DMS114 treated with DMSO at 0.1 percent for 48 hours (cell line): ENCODE results near the gene RFX1.
A peak's percentile ranks its signal among the peaks of the same experiment; 100 is the strongest.
"Not testable (repeated sequence)": the region's sequence is repeated elsewhere in the genome, so short reads cannot be mapped to it uniquely, and the experiment has no call there.

Experiments
- DNase-seq: peaks from one replicate; lab custom pipeline; 2025; ENCODE audit not compliant: unreplicated experiment; lab: John Stamatoyannopoulos, UW

Gene RFX1

DNA sequence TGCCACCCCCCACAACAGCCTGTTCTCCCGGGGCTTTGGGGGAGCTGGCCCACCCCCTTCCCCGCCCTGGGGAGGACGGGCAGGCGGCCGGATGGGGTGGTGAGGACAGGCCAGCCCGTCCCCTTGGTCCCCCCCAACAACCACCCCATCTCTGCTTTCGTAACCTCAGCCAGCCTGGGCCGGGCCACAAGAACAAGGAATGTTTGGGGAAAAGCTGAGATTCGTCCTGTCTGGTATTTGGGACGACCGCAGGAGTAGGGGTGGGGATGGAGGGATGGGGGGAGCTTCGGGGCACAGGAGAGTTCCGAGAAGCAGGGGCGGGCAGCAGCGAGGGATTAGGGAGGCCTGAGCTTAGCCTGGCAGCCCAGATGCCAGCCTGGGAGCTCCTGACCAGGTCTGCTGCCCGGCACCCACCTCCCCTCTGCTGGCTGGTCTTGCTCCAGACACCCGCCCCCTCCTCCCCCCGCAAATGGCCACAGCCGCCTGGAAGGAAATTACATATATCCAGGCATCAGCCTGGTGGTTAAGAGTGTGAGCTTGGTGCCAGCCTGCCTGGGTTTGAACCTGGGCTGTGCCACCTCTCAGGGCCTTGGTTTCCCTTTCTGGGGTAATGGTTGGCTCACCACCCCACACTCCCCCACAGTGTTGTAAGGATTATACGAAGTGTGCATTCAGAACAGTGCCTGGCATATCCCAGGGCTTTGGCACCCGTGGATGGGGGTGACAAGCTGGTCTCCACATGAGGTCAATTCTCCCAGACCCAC, 67.6 kb downstream of the RFX1 start, which contains the start of gene PODNL1:
TSS of gene PODNL1 (minus strand) at position 117 of the 764 bp plus-strand sequence. CDS start 236 bp downstream, outside the sequence.
- DNase-seq: no peak

DNA sequence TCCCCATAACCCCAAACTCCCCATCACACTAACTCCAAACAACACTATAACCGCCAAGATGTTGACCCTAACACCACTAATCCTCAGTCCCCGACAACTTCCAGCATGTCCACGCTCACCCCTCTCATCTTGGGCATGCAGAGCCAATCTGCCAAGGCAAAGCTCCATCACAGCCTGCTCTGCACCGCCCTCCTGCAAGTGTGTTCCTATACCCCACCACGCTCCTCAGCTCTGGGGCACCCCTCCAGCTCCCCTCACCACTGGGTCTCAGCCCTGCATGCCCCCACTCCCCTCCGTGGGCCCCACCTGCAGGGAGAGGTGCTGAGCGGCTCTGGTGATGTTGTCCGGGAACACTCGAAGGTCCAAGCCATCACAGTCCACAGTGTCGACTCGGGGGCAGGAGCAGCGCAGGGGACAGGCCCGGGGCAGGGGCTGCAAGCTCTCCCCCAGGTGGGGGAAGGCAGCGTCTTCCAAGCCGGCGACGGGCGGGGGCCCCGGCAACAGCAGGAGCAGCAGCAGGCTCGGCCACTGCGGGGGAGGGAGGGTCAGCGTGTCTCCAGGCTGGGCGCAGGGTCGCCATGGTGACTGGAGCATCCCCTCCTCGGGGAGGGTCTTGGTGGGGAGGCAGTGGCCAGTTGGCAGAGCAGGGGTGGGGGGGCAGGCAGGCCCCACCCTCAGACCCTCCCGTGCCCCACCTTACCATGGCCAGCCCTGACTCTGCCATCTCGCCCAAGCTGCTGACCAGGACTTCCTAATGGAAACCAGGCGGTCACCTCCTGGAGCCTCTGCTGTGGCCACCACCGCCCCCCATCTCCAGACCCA, 68.4 kb downstream of the RFX1 start:
- no peak for DNase-seq

DNA sequence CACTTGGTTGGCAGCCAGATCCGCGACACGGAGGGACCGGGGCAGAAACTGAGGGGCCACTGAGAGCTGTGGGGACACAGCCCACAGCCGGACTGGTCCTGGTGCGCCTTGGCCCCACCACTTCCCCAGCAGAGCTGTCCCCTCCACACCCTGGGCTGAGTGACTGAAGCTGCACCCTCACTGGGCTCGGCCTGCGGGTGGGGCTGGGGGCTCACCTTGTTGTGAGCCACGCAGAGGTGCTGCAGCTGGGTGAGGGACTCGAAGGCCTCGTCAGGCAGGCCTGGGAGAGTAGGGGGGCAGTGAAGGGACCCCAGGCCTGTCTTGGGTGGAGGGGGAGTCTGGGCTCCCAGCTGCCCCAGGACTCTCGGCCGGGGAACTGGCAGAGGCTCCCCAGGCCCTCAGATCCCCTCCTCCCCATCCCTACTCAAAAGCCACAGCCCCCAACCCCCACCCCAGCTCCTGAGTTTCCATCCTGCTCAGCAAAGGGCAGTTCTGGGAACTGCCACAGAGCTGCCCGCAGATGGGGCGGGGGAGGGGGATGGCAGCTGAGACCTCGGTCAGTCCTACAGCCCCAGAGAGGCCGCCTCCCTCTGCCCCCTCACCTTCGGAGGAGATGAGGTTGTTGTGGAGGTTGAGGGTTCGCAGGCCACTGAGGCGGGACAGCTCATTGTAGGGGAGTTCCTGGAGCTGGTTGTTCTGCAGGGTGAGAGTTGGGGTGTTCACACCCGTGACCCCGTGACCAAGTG, 70.2 kb downstream of the RFX1 start:
- DNase-seq: no peak

DNA sequence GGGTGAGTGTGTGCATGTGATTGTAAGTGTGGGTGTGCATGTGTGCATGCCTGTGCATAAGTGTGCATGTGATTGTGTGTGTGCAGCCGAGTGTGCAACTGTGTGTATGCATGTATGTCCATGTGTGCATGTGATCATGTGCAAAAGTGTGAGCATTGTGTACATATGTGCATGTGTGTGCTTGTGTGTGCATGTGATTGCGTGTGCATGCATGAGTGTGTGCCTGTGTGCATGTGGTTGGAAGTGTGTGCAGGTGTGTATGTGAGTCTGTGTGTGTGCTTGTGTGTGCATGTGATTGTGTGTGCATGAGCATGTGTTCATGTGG, 71.4 kb downstream of the RFX1 start:
- DNase-seq: no peak

DNA sequence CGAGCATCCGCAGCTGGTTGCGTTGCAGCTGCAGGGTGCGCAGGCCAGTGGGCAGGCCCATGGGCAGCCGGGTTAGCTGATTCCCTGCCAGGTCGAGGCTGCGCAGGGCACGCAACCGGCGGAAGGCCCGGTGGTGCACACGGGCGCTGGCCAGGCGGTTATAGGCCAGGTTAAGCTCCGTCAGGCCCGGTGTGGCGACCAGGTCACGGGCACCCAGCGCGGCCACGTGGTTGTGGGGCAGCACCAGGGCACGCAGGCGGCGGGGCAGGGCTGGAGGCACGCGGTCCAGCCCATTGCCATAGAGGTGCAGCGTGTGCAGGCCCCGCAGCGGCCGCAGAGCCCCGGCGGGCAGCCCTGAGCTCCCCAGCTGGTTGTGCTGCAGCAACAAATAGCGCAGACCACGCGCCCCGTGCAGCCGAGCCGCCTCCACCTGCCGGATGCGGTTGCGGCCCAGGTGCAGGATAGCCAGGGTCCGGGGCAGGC, 73.2 kb downstream of the RFX1 start:
- no peak for DNase-seq

DNA sequence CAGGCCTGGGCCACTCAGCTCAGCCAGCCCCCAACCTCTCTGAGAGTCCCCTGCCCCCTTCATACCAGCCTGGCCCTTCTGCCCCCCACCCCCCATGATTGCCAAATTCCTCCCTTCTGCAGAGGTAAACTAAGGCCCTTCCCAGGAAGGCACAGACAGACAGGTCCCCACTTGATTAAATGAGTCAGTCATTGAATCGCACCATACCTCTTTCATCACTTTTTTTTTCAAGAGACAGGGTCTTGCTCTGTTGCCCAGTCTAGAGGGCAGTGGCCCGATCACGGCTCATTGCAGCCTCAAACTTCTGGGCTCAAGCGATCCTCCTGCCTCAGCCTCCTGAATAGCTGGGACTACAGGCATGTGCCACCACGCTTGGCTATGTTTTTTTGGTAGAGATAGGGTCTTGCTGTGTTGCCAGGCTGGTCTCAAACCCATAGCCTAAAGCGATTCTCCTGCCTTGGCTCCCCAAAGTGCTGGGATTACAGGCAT, 73.9 kb downstream of the RFX1 start:
- DNase-seq: no peak

DNA sequence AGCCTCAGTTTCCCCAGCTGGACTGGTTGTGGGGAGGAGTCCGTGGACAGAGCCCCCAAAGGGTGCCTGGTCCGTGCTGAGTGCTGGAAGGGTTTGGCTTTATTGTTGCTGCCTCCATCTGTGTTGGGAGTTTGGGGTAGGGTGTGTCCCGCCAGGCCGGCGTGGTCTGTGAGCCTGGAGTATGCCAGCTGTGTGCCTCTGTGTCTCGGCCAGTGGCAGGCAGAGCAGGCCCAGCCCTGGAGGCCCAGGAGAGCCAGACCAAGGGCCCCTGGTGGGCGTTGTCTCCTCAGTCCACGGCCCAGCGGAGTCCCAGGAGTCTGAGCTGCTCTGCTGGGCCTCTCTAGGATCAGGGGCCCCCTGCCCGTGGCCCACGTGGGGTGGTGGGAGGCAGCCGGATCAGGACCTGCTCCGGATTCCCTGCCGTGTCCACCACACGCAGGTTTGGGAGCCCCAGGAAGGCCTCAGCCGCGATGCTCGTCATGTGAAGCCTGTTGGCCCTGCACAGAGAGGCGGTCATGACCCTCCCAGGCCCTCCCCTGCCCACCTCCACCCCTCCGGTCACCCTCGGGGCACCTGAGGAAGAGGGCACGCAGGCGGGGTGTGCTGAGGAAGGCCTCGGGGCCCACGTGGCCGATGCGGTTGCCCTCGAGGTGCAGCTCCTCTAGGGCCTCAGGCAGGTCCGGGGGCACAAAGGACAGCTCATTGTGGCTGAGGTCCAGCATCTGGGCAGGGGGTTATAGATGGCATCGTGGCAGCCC, 74.5 kb downstream of the RFX1 start:
- DNase-seq: no peak

DNA sequence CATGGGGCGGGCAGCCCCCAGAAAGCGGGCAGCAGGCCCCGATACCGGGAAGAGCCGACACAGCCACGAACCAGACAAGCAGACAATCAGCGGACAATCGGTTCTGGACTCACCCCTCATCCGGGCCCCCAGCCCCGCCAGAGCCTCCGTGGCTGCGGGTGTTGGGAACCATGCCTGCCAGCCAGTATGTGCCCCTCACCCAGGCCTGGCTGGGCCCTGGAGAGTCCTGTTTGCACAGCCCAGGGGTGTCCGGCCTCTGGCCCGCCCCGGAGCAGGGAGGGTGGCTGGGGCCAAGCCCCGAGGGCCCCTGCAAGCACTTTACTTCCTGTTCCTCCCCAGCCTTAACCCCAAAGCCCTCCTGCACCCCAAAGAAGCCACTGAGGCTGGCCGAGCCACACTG, 75.7 kb downstream of the RFX1 start:
- no peak for DNase-seq

DNA sequence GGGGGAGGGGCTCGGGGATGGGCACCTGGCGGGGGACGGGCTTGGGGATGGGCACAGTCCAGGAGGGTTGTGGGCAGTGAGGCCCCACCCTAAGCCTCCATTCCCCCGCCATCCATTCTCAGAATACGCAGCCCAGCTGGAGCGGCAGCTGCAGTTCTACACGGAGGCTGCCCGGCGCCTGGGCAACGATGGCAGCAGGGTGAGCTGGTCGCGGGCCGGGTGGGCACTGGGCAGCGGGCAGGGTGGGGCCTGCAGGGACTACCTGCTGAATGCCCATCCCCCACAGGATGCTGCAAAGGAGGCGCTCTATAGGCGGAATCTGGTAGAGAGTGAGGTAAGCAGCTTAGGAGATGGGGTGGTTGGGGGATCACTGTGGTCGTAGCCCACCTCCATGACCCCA, 76.2 kb downstream of the RFX1 start:
- DNase-seq: no peak

DNA sequence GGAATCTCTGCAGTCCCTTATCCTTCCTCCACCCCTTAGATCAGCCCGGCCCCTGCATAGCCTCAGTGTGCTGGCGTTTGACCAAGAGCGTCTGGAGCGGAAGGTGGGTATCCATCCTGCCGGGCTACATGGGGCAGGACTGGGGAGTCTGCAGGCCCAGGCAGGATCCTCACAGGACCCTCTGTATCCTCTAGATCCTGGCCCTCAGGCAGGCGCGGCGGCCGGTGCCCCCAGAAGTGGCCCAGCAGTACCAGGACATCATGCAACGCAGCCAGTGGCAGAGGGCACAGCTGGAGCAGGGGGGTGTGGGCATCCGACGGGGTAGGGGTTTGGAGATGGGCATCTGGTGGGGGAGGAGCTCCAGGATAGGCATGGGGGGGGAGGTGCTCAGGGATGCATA, 76.8 kb downstream of the RFX1 start:
- no peak for DNase-seq

DNA sequence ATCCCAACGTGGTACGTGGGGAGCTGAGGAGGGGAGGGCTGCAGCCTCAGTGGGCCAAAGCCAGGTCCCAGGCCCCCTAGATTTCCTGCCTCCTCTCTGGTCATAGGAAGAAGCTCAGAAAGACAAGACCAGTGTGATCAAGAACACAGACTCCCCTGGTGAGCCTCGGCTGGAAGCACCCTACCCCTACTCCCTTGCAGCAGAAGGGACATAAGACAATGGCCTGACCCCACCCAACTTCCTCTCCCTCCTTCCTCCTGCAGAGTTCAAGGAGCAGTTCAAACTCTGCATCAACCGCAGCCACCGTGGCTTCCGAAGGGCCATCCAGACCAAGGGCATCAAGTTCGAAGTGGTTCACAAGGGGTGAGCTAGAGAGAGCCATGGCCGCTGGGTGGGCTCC, 79.4 kb downstream of the RFX1 start:
- no peak for DNase-seq

DNA sequence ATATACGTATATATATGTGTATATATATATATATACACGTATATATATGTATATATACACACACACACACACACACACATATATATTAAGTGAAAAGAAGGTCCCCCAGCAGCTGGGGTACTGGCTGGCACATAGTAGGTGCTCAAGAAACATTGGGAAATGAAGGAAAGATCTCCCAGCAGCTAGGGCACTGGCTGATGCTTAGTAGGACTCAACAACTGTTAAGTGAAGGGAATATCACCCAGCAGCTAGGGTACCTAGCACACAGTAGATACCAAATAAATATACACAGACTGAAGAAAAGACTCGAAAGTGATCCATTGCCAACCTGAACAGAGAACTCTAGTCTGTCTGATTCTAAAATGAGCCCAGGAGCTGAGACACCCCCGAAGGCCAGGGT, 80.1 kb downstream of the RFX1 start:
- no peak for DNase-seq

DNA sequence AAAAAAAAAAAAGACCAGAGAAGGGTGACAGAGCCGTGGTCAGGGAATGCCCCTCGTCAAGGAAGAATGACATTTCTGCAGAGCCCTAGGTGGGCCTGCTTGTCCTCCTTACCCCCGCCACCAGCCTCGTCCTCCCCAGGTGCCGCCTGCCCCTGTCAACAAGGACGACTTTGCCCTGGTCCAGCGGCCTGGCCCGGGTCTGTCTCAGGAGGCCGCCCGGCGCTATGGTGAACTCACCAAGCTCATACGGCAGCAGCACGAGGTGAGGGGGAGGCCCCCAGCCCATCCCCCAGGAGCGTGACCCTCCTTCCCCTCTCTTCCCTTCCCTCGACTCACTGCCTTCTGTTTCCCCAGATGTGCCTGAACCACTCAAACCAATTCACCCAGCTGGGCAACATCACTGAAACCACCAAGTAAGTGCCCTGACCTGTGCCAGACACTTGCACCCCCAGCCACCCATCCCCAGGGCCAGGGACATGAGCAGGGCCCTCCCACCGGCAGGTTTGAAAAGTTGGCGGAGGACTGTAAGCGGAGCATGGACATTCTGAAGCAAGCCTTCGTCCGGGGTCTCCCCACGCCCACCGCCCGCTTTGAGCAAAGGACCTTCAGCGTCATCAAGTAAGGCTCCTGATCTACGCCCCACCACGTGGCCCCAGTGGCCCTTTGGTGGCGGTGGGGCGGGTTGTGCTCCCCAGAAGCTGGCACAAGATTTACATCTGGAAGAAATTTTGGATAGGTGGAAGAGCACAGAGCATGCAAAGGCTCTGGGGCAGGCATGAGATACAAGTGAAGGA, 82.7 kb downstream of the RFX1 start:
- DNase-seq: no peak

DNA sequence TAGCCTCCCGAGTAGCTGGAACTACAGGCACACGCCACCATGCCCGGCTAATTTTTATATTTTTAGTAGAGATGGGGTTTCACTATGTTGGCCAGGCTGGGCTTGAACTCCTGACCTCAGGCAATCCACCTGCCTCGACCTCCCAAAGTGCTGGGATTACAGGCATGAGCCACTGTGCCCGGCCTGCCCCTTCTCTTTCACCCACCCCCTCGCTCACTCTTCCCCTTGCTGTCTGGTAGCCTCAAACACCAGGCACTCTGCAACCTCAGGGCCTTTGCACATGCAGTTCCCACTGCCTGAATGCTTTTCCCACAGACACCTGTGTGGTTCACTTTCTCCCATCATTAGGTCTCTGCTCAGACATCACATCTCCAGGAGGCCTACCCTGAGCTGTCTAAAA, 84.0 kb downstream of the RFX1 start:
- not testable (repeated sequence) for DNase-seq

DNA sequence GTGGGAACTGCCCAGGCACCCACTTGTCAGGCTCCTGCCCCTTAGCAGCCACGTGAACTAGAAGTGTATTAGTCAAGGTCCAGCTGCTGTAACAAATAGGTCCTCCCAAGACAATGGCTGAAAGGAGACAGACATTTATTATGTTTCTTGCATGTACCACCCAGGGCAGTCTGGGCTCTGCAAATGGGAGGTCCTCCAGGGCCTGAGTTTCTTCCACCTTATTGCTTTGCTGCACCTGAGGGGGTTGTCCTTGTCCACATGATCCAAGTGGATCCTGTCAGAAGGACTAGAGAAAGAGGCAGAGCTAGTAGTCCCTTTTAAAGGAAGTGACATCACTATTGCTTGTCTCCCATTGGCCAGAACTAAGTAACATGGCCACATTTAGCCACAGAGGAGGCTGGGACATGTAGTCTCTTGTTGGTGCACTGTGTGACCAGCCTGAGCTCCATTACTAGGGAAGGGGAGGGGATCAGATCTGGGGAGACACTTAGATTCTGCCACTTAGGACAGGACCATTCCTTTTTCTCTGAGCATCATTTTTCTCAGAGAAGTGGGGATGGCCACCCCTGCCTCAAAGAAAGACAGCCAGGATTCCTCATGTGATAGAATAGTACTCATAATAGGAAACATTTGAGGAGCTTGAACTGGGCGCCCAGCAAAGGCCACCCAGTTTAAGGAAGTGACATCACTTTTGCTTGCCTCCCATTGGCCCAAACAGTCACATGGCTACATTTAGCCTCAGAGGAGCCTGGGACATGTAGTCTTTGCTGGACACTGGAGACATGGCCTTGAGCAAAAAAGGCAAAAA, 85.0 kb downstream of the RFX1 start:
- peak; percentile 14 for DNase-seq

DNA sequence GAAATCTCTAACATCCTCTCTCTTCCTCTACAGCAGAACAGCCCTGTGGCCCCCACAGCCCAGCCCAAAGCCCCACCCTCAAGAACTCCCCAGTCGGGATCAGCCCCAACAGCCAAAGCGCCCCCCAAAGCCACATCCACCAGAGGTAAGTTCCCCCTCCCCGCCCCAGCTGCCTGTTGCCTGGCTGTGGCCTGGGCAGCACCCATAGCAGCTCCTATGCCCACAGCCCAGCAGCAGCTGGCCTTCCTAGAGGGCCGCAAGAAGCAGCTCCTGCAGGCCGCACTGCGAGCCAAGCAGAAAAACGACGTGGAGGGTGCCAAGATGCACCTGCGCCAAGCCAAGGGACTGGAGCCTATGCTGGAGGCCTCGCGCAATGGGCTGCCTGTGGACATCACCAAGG, 85.6 kb downstream of the RFX1 start:
- DNase-seq: no peak

DNA sequence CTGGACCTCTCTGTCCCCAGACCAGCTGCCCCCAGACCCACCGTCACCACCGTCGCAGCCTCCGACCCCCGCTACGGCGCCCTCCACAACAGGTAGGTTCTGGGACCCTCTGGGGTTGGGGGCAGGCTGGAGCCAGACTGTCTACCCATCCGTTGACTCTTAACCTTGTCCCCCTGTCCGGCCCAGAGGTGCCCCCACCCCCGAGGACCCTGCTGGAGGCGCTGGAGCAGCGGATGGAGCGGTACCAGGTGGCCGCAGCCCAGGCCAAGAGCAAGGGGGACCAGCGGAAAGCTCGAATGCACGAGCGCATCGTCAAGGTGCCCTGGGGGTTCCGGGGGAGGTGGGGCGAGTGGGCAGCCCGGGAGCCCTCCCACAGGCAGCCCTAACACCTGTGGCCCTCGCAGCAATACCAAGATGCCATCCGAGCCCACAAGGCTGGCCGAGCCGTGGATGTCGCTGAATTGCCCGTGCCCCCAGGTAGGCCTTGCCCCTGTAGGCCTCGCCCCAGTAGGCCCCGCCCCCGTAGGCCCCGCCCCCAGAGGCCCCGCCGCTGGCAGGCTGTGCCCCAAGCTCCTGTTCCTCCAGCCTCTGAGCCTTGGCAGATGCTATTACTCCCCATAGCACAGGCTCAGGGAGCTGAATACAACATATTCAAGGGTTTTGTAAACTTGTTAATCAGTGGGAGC, 87.3 kb downstream of the RFX1 start:
- DNase-seq: no peak

DNA sequence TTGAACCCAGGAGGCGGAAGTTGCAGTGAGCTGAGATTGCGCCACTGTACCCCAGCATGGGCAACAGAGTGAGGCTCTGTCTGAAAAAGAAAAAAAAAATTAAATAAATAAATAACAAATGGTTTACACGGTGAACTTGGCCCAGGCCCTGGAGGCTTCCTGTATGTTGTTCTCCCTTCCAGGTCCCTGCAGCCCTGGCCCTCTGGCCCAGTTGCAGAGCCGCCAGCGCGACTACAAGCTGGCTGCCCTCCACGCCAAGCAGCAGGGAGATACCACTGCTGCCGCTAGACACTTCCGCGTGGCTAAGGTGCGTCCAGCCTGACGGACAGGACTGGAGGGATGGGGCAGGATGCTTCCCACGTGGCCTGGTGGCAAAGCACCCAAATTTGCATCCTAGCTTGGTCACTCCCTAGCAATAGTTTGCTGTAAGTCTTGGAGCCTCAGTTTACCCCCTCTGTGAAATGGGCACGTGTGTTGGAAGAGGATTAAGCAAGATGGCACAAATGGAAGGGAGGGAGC, 88.2 kb downstream of the RFX1 start:
- DNase-seq: no peak
